Spleen (tissue), 11 donors: ENCODE data around the gene ACP4. TPM values are rescaled to one million over a fixed set of nuclear protein-coding genes. Genes with fewer than 3 reads are reported as not detected.
"Not testable (repeated sequence)": the region's sequence is repeated elsewhere in the genome, so short reads cannot be mapped to it uniquely, and the experiment has no call there.

Experiments
- DNase-seq: peaks from one replicate; pipeline ENCODE4 v3.0.0-alpha.2; 2020
- H3K27ac ChIP-seq, 8 donors: fragments of 200-600 bp; sonication (generic) in 7 of 8; 1 replicate in 4 of 8; 2 replicates in 4 of 8; pipeline versions ENCODE4 v1.5.0 to v1.8.0; 2016 to 2021; ENCODE audit warnings: inconsistent platforms in 4 of 8, mild to moderate bottlenecking in 4 of 8, moderate library complexity in 1 of 8
- H3K27me3 ChIP-seq, 7 donors: fragments of 200-600 bp; sonication (generic) in 6 of 7; replicated peaks in 1 of 7; 1 replicate in 4 of 7; 2 replicates in 3 of 7; pipeline versions ENCODE4 v1.5.0 to v1.8.0; 2016 to 2021; ENCODE audit warnings: inconsistent platforms in 3 of 7, mild to moderate bottlenecking in 1 of 7
- H3K36me3 ChIP-seq, 6 donors: fragments of 200-600 bp; sonication (generic) in 5 of 6; 1 replicate in 4 of 6; 2 replicates in 2 of 6; pipeline versions ENCODE4 v1.5.0 to v1.8.0; 2016 to 2021; ENCODE audit warnings: inconsistent platforms in 2 of 6
- H3K4me1 ChIP-seq, 6 donors: fragments of 200-600 bp; sonication (generic) in 5 of 6; 1 replicate in 3 of 6; 2 replicates in 3 of 6; pipeline versions ENCODE4 v1.5.0 to v1.8.0; 2016 to 2021; ENCODE audit warnings: inconsistent platforms in 3 of 6
- H3K4me3 ChIP-seq, 8 donors: fragments of 200-600 bp; sonication (generic) in 7 of 8; 1 replicate in 4 of 8; 2 replicates in 4 of 8; pipeline versions ENCODE4 v1.5.0 to v1.8.0; 2016 to 2021; ENCODE audit warnings: inconsistent platforms in 4 of 8, mild to moderate bottlenecking in 4 of 8, moderate library complexity in 2 of 8
- H3K9me3 ChIP-seq, 8 donors: fragments of 200-600 bp; sonication (generic) in 7 of 8; 1 replicate in 4 of 8; 2 replicates in 4 of 8; pipeline versions ENCODE4 v1.5.0 to v1.8.0; 2016 to 2021; ENCODE audit warnings: inconsistent platforms in 4 of 8
- POLR2A ChIP-seq, 3 donors: fragments of 450-650 bp; IDR thresholded peaks; one replicate each; pipeline ENCODE4 v1.5.1; 2017; ENCODE audit warnings: antibody characterized with exemption in 3 of 3, mild to moderate bottlenecking in 1 of 3
- POLR2AphosphoS5 ChIP-seq, 3 donors: sonication (generic); formaldehyde crosslinking; IDR thresholded peaks; one replicate each; pipeline ENCODE4 v1.5.1; 2017; ENCODE audit warnings: antibody characterized with exemption in 3 of 3
- WGBS, 5 donors: extraction: QIAGEN DNeasy Blood & Tissue Kit in 3 of 5; methylation state at CpG; one replicate each; pipeline versions ENCODE4 v1.1.5 to v1.1.7; 2013 to 2018; 5-methylcytosine and 5-hydroxymethylcytosine counted together
- intact Hi-C: fragments of 100-400 bp; cut with DNase I; formaldehyde crosslinking; loops from one replicate; pipeline ENCODE4 v1.15.0; 2023; ENCODE audit warnings: low total_unique reads
- polyA plus RNA-seq, 3 donors: library from polyadenylated mRNA; stranded (reverse); fragments of 200-250 nt; gene quantifications; one replicate each; pipeline ENCODE4 v1.2.1, GENCODE V29; 2013
- total RNA-seq, 7 donors: library from RNA; depleted of rRNA in 3 of 7; stranded (reverse); fragments of >200 nt in 3 of 7; fragmentation: NEBNext Ultra II Directional in 4 of 7; extraction: Animal tissue kit (Norgen Biotek cat#: 25700) in 4 of 7; gene quantifications; one replicate each; pipeline versions ENCODE4 v1.1.0 to v1.2.1, GENCODE V29; 2016 to 2021
- TF ChIP-seq, protein P1 (sequence below), 11 experiments: fragments of 200-600 bp in 7 of 11; fragments of 450-650 bp in 4 of 11; sonication (generic) in 4 of 11; IDR thresholded peaks in 8 of 11; conservative IDR thresholded peaks in 3 of 11; 1 replicate in 7 of 11; 2 replicates in 4 of 11; pipeline versions ENCODE4 v1.4.0 to v1.8.0; 2016 to 2021; ENCODE audit warnings: antibody characterized with exemption in 11 of 11, inconsistent platforms in 4 of 11, mild to moderate bottlenecking in 1 of 11
- donor health status: healthy with polysubstance abuse.
- donor health status: DM: no; HTN: no; CAD: no; lungs with moderate emphysema.
- donor health status: DM: no; HTN: no; CAD: no.
- donor health status: Bipolar disorder and iron deficiency.
- donor health status: healthy.
- donor health status: DM: no; HTN: no; CAD: no.
- donor health status: DM: yes; HTN: yes; CAD: no.

ACP4 gene
- total and polyA plus RNA-seq, 10 donors: not detected

DNA sequence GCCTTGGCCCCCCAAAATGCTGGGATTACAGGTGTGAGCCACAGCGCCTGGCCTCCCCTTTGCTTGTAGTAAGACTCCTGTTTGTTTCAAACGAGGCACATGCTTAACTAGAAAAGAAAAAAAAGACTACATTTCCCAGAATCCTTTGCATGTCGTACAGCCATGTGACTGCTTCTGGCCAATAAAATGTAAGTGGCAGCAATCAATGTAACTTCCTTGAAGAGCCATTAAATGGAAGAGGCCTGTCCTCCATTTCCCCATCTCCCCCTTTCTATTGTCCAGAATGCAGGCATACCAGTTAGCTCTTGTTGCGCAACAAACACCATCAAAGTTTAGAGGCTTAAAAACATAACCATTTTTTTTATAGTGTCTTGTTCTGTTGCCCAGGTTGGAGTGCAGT lies 30.3 kb upstream of the ACP4 start:
- Histone ChIP-seq H3K36me3 (no peaks in the 10 kb centered on the region), H3K27ac (no peak overlapping the region), H3K4me1 (no peaks in the 10 kb centered on the region), H3K4me3 (no peak overlapping the region), H3K9me3 (peaks cover 0 to 14% (median 2%) of the 10 kb centered on the region in 8 donors), H3K27me3 (peaks cover 0 to 50% (median 0%) of the 10 kb centered on the region in 7 donors)
- TF ChIP-seq, protein P1, sequence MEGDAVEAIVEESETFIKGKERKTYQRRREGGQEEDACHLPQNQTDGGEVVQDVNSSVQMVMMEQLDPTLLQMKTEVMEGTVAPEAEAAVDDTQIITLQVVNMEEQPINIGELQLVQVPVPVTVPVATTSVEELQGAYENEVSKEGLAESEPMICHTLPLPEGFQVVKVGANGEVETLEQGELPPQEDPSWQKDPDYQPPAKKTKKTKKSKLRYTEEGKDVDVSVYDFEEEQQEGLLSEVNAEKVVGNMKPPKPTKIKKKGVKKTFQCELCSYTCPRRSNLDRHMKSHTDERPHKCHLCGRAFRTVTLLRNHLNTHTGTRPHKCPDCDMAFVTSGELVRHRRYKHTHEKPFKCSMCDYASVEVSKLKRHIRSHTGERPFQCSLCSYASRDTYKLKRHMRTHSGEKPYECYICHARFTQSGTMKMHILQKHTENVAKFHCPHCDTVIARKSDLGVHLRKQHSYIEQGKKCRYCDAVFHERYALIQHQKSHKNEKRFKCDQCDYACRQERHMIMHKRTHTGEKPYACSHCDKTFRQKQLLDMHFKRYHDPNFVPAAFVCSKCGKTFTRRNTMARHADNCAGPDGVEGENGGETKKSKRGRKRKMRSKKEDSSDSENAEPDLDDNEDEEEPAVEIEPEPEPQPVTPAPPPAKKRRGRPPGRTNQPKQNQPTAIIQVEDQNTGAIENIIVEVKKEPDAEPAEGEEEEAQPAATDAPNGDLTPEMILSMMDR (IDR thresholded peaks at IDR 0.05 in 8 of 11, conservative IDR thresholded peaks at IDR 0.05 in 3 of 11): no peak
- TF ChIP-seq POLR2AphosphoS5 (IDR thresholded peaks at IDR 0.05) (no peak), POLR2A (IDR thresholded peaks at IDR 0.05) (no peak)
- intact Hi-C loops: no loop called here
- WGBS, 5 donors: 69 to 87% (median 74%) methylated on average over 4 of the region's 4 CpGs
- DNase-seq: no peak

DNA sequence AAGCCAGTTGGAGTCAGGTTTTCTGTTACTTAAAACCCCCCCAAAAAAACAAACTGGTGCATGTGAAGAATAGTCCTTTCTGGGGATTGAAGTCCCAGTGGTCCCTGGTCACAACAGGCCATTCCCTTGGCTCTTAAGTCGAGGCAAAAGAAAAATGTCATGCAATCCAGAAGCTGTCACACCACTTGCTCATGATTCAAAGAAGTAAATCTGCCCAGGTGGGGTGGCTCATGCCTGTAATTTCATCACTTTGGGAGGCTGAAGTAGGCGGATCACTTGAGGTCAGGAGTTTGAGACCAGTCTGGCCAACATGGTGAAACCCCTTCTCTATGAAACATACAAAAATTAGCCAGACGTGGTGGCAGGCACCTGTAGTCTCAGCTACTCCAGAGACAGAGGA lies 28.7 kb upstream of the ACP4 start:
- H3K36me3 ChIP-seq, intact Hi-C loops, H3K27ac ChIP-seq, DNase-seq, H3K4me1 ChIP-seq, H3K4me3 ChIP-seq: not testable (repeated sequence)
- Histone ChIP-seq H3K27me3 (peaks cover 0 to 54% (median 0%) of the 10 kb centered on the region in 7 donors), H3K9me3 (peaks cover 0 to 14% (median 2%) of the 10 kb centered on the region in 8 donors)
- WGBS, 5 donors: 51 to 74% (median 62%) methylated on average over 3 of the region's 3 CpGs

DNA sequence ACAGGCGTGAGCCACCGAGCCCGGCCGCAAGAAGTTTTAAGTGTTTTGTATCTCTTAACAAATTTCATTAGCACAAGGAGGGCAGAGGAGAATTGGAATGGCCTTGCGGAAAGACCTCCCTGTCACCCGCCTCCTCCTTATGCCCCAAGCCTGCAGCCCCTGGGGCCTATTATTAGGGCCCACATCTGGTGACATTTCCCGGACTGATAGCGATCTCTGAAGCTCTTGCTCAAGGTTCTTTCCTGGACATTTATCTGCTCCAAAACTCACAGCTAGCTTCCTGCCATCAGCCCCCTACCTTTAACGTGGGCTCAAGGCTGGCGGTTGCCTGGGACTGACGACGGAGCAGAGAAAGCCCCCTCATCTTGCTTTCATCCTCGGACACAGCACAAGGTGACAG lies 26.7 kb upstream of the ACP4 start:
- intact Hi-C loops, H3K36me3 ChIP-seq: not testable (repeated sequence)

DNA sequence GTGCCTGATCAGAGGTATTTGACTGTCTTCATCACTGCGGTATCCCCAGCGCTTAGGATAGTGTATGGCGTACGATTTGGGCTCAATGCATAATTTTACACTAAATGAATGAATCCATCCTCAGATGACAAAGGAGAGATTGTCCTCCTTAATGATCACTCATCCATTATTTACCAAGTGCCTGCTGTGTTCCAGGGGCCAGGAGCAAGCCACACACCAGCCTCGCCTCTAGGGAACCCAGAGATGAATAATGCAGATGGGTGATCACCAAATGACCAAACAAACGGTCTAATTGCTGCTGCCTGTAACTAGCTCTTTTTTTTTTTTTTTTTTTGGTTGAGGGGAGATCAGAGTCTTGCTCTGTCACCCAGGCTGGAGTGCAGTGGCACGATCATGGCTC lies 25.8 kb upstream of the ACP4 start:
- 75 to 81% (median 79%) methylated on average over 7 of the region's 7 CpGs for WGBS, 5 donors

More for the DNA sequence above, 26.7 kb upstream of the ACP4 start:
- WGBS, 5 donors: 46 to 62% (median 53%) methylated on average over 6 to 12 of the region's 13 CpGs
- not testable (repeated sequence) for H3K4me3 ChIP-seq, H3K27ac ChIP-seq, DNase-seq, H3K4me1 ChIP-seq
- H3K27me3 ChIP-seq: peaks cover 0 to 48% (median 0%) of the 10 kb centered on the region in 7 donors
- peaks cover 0 to 14% (median 2%) of the 10 kb centered on the region in 8 donors for H3K9me3 ChIP-seq

DNA sequence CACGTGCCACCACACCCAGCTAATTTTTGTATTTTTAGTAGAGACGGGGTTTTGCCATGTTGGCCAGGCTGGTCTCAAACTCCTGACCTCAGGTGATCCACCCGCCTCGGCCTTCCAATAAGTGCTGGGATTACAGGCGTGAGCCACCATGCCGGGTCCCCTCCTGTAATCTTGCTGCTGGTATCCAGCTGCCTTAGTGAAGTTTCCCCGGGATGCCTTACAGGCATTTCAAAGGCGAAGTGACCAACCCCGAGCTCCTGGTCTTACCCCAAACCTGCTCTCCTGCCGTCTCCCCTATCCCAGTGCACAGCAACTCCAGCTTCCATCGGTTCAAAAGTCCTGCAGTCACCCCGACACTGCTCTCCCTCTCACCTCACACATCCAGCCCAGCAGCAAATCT lies 23.5 kb upstream of the ACP4 start:
- intact Hi-C loops, DNase-seq, H3K4me3 ChIP-seq, H3K27ac ChIP-seq, H3K9me3 ChIP-seq, H3K4me1 ChIP-seq, H3K36me3 ChIP-seq: not testable (repeated sequence)
- H3K27me3 ChIP-seq: peaks cover 0 to 77% (median 0%) of the 10 kb centered on the region in 7 donors
- 76 to 86% (median 83%) methylated on average over 11 to 12 of the region's 12 CpGs for WGBS, 5 donors

More for the DNA sequence above, 25.8 kb upstream of the ACP4 start:
- peaks cover 0 to 14% (median 2%) of the 10 kb centered on the region in 8 donors for H3K9me3 ChIP-seq
- no peak overlapping the region for H3K27ac ChIP-seq
- peaks cover 0 to 56% (median 0%) of the 10 kb centered on the region in 7 donors for H3K27me3 ChIP-seq
- H3K4me1 ChIP-seq: no peaks in the 10 kb centered on the region
- DNase-seq: no peak
- no peak for TF ChIP-seq POLR2AphosphoS5 (IDR thresholded peaks at IDR 0.05)
- TF ChIP-seq, protein P1 (IDR thresholded peaks at IDR 0.05 in 8 of 11, conservative IDR thresholded peaks at IDR 0.05 in 3 of 11): no peak
- H3K36me3 ChIP-seq: no peaks in the 10 kb centered on the region
- no peak overlapping the region for H3K4me3 ChIP-seq
- intact Hi-C loops: no loop called here

DNA sequence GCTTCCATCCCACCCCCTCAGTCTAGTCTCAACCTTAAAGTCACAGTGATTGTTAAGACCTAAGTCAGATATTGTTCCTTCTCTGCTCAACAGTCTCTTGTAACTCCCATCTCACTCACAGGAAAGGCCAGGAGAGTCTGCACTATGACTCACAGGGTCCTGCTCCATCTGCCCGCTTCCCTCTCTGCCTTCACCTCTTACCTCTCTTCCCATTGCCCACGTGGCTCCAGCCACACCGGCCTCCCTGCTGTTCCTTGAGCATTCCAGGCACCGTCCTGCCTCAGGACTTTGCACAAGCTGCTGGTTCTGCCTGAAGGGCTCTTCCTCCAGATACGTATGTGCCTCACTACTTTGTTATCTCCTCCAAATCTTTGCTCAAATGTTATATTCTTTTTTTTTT lies 23.0 kb upstream of the ACP4 start:
- intact Hi-C loops, H3K9me3 ChIP-seq, H3K27ac ChIP-seq, H3K4me3 ChIP-seq, DNase-seq, H3K36me3 ChIP-seq, H3K4me1 ChIP-seq: not testable (repeated sequence)
- H3K27me3 ChIP-seq: peaks cover 0 to 74% (median 0%) of the 10 kb centered on the region in 7 donors
- WGBS, 5 donors: 44 to 62% (median 60%) methylated on average over 5 of the region's 5 CpGs
